Measurements from ENCODE around the gene SPEG.

DNA sequence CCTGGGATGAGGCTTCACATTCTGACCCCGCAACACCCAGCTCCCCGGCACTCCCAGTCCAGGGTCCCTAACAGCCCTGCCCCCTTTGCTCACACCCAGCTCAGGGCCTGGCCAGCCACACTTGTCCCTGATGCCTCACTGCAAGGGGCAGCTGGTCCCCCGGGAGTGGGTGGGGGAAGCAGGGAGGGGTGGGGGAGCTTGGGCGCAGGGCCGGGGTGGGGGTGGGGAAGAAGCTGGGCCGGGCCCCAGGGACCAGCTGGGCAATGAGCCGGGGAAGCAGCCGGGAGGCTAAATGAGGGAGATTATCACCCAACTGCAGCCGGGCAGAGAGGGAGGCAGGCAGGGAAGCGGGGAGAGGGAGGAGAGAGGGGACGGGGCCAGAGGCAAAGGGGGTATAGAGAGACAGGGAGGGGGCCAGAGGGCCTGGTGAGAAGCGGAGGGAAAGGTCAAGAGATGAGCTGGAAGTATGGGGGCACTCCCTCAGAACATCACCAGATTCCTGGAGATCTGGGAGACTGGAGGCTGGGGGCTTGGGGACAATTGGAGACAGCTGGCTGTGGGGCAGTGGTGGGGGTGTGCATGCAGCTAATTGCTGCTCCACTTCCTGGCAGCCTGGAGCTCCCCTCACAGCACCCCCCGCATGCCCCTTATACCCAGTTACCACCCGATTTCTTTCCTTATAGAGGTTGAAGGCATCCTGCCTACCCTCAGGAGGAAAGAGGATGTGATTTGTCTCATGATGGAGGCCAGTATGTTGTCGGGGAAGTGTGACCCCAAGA is 77.1 kb downstream of the SPEG start:
- TF ChIP-seq CTCF (optimal IDR thresholded peaks at IDR 0.05 in 1 of 3, IDR thresholded peaks at IDR 0.05 in 1 of 3, conservative IDR thresholded peaks at IDR 0.05 in 1 of 3; ENCODE audit: extremely low read depth in 1 of 3, insufficient read depth in 2 of 3, low read length in 3 of 3) (no peak), EZH2 (IDR thresholded peaks at IDR 0.05; ENCODE audit: low read length) (no peak)
